ENCODE data around the gene MCAM.

The MCAM gene

DNA sequence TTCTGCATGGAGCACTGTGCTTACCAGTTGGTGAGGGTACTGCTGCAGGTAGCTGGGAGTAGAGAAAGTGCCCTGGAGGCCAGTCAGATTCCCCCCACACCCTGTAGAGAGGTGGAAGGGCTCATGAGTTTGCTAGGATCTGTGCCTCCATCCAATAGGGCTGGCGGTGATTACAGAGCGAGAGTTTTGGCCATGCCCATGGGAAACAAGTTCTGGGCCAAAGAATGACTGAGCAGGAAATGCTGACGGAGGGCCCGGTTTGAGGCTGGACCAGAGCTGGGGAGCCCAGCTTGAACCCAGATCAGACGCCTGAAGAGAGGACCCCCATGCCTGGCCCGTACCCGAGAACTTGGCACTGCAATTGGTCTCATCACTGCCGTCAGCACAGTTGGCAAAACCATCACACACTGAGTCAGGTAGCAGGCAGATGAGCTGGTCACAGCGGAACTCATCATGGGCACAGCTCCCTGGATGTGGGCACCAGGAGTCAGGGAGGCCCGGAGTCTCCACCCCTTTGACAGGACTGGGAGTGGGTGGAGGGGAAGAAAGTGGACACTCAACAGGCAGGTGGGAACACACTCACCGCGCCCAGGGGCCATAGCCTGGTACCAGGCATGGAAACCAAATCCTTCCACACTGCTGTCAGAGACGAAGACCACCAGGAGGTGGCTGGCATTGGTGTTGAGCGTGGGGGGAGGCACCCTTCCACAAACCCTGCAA, 27.5 kb upstream of the MCAM start:
- TF ChIP-seq, protein P1, sequence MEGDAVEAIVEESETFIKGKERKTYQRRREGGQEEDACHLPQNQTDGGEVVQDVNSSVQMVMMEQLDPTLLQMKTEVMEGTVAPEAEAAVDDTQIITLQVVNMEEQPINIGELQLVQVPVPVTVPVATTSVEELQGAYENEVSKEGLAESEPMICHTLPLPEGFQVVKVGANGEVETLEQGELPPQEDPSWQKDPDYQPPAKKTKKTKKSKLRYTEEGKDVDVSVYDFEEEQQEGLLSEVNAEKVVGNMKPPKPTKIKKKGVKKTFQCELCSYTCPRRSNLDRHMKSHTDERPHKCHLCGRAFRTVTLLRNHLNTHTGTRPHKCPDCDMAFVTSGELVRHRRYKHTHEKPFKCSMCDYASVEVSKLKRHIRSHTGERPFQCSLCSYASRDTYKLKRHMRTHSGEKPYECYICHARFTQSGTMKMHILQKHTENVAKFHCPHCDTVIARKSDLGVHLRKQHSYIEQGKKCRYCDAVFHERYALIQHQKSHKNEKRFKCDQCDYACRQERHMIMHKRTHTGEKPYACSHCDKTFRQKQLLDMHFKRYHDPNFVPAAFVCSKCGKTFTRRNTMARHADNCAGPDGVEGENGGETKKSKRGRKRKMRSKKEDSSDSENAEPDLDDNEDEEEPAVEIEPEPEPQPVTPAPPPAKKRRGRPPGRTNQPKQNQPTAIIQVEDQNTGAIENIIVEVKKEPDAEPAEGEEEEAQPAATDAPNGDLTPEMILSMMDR (IDR thresholded peaks at IDR 0.05; ENCODE audit: insufficient read depth, low read depth, low read length, missing control alignments): no peak
- no peak for DNase-seq (ENCODE audit: low read depth)
- no peak overlapping the region for H3K4me3 ChIP-seq (ENCODE audit: low read depth, low read length)

DNA sequence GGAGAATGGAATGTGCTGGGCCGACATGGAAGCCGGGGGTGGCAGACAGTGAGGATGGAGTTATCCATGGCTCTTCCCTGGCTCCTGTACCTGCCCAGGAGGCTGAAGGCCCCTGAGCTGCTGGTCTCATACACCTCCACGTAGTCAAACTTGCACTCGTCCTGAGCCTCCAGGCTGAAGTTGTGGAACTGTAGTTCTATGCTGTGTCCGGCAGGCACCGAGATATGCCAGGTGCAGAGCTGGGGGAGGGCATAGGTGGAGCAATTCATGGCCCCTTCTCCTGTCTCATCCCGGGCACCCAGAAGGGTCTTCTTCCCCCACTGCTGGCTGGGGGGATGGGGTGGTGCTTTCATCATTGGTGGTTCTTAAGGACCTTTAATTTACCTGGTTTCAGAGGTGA, 26.8 kb upstream of the MCAM start:
- TF ChIP-seq, protein P1 (IDR thresholded peaks at IDR 0.05; ENCODE audit: insufficient read depth, low read depth, low read length, missing control alignments): no peak
- H3K4me3 ChIP-seq (ENCODE audit: low read depth, low read length): no peak overlapping the region
- DNase-seq (ENCODE audit: low read depth): no peak

DNA sequence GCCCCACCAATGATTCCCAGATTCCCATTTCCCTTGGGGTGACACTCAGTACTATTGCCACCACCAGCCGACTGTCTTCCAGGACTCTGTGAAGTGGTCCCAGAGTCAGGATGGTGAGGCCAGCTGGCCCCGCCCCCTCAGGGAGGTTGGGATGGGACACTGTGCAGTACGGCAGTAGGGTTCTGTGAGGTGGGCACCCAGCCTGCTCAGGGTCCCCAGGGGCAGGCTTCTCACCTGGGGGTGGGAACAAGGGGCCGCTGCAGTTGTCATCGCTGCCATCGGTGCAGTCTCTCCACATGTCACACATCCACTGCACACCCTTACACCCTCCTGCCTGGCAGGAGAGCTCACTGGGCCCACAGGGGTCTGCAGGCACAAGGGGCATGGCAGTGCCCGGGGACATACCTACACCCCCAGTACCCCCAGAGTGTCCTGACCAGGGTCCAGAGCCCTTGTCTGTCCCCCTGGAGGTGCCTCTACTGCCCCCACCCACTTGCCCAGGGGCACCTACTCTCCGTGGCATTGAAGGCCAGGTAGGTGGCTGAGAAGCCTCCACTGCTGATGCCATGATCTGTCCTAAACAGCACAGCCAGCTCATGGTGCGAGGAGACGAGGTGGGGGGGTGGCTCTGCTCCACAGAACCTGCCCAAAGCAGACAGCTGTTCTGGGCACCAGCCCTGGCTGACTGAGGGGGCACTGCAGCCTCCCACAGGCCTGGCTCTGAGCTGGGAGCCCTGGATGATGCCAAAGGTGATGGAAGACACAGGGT, 25.6 kb upstream of the MCAM start:
- H3K4me3 ChIP-seq (ENCODE audit: low read depth, low read length): no peak overlapping the region
- TF ChIP-seq, protein P1 (IDR thresholded peaks at IDR 0.05; ENCODE audit: insufficient read depth, low read depth, low read length, missing control alignments): no peak
- no peak for DNase-seq (ENCODE audit: low read depth)

DNA sequence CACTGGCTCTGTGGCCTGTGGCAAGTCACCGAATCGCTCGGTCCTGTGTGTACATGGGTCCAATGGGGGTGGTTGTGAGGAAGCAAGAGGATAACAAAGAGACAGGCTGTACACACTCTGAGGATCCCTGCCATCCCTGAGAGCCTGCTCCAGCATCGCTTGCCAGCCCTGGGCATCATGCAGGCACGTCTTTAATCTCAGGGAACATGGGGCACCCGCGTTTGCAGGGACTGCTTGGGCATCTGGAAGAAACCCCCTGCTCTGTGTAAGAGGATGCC, 25.0 kb upstream of the MCAM start:
- no peak for DNase-seq (ENCODE audit: low read depth)
- TF ChIP-seq, protein P1 (IDR thresholded peaks at IDR 0.05; ENCODE audit: insufficient read depth, low read depth, low read length, missing control alignments): no peak
- no peak overlapping the region for H3K4me3 ChIP-seq (ENCODE audit: low read depth, low read length)

DNA sequence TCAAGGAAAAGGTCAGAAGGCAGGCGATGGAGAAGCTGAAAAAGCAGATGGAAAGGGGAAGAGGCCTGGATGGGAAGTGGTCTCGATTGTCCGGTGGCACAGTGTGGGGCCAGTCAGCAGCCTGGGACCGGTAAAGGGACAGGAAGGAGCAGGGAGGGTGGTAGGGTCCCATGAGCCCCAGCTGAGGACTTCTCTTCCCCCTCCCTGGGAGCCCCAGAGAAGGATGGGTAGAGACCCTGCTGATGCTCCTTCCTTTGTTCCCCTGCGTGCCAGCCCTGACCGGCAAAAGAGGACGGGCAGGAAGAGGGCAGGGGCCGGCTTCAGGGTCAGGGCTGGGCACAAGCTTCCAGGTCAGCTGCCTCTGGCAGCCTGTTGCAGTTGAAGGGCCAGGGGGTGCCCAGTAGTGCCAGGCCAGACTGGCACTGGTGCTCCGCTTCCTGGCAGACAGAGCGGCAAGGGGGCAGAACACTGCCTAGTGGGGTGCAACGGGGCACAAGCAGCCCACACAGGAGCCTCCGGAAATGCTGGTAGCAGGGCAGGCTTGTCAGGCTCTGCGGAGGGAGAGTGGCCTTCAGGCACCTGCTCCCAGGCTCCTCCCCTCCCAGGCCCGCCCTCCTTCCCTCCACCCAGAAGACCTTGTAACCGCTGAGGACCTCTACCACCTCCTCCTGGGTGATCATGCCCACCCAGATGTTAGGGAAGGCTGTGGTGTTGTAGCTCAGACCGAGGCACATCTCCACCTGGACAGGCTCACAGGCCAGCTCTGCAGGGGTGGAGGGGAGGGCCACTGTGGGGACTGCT, 24.5 kb upstream of the MCAM start:
- no peak overlapping the region for H3K4me3 ChIP-seq (ENCODE audit: low read depth, low read length)
- TF ChIP-seq, protein P1 (IDR thresholded peaks at IDR 0.05; ENCODE audit: insufficient read depth, low read depth, low read length, missing control alignments): no peak
- no peak for DNase-seq (ENCODE audit: low read depth)

DNA sequence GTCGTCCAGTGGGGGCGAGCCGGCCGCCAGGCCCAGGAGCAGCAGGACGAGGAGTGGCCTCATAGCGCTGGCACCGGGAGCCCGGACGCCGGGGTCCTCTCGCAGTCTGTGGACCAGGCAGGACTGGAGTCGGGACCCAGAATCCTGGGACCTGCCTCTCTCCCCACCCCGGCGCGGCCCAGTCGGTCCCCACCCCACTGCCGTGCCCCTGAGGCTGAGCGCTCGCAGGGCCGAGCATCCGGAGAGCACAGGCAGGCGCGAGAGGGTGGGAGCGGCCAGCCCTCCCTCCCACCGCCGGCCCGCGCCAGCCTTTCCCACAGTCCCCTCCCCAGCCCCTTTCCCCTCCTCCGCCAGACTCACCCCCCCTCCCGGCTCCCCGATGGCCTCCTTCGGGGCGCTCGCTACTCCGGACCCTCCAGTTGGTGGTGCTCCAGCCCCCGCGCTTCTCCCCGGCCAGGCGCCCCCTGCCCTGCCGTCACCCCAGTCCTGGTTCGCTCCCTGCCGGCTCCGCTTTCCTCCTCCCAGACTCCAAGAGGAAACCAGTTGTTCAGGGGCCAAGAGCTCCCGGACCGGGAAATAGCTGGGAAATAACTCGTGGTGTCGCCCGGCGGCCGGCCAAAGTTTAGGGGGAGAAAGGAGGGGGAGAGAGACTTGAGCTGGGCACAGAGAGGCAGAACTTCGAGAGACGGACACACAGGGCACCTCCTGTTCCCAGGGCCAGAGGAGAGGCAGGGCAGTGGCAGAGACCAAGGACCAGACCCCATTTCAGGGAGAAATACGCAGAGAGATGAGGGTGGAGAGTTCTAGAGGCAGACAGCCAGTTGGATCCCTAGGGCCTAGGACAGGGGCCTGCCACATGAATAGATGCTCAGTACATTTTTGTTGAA, 23.6 kb upstream of the MCAM start, which contains the start of gene C1QTNF5:
C1QTNF5 (minus strand) TSS at position 549 of the 887 bp plus-strand sequence; CDS start at position 63, 486 bp downstream.
- DNase-seq (ENCODE audit: low read depth): no peak
- TF ChIP-seq, protein P1 (IDR thresholded peaks at IDR 0.05; ENCODE audit: insufficient read depth, low read depth, low read length, missing control alignments): no peak
- H3K4me3 ChIP-seq (ENCODE audit: low read depth, low read length): no peak within 1 kb of the TSS

Measured in GM12865 (cell line).